PFSK-1 (cell line): Measurements from ENCODE around the gene PRPF18.

ENCODE experiments used
- FOXP2 ChIP-seq: optimal IDR thresholded peaks from 2 replicates; pipeline ENCODE3; 2011; ENCODE audit warnings: borderline replicate concordance, control low read depth, inconsistent platforms; ENCODE audit not compliant: insufficient read depth; ENCODE audit errors: extremely low read length, extremely low read depth
- POLR2AphosphoS5 ChIP-seq: IDR thresholded peaks from 2 replicates; pipeline ENCODE4 v1.6.1; 2012; ENCODE audit warnings: low read depth, mild to moderate bottlenecking, control low read depth, low read length, moderate library complexity
- SIN3A ChIP-seq: IDR thresholded peaks from 2 replicates; pipeline ENCODE4 v1.6.1; 2012; ENCODE audit warnings: mild to moderate bottlenecking, low read length, moderate library complexity, borderline replicate concordance; ENCODE audit not compliant: insufficient read depth
- TAF1 ChIP-seq: IDR thresholded peaks from 2 replicates; pipeline ENCODE4 v1.6.1; 2012; ENCODE audit warnings: low read length, control low read depth, borderline replicate concordance; ENCODE audit not compliant: insufficient read depth
- TF ChIP-seq, protein P1 (sequence below), 2 experiments: IDR thresholded peaks; 2 replicates each; pipeline versions ENCODE4 v1.6.1 to v1.8.0; 2011 to 2012; ENCODE audit warnings: low read depth in 2 of 2, low read length in 2 of 2, control low read depth in 1 of 2, inconsistent platforms in 1 of 2, mild to moderate bottlenecking in 1 of 2, moderate library complexity in 1 of 2; ENCODE audit not compliant: insufficient read depth in 1 of 2

The PRPF18 gene

DNA sequence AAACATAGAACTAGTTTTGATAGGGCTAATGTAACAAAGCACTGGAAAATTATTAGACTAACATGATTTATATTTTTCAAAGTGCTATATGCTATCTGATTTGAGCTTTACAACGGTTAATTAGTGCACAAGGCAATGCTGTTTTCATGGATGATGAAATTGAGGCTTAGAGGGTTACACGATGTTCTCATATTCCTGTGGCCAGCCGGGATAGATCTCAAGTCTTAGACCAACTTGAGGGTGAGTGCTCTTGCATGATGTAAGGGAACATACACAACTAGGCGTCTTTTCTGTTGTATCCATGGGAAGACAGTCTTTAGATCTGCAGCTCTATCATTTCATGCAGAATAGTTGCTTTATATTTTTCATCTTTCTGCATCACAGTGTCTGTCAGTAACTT is 4.1 kb downstream of the PRPF18 start:
- TF ChIP-seq, protein P1, sequence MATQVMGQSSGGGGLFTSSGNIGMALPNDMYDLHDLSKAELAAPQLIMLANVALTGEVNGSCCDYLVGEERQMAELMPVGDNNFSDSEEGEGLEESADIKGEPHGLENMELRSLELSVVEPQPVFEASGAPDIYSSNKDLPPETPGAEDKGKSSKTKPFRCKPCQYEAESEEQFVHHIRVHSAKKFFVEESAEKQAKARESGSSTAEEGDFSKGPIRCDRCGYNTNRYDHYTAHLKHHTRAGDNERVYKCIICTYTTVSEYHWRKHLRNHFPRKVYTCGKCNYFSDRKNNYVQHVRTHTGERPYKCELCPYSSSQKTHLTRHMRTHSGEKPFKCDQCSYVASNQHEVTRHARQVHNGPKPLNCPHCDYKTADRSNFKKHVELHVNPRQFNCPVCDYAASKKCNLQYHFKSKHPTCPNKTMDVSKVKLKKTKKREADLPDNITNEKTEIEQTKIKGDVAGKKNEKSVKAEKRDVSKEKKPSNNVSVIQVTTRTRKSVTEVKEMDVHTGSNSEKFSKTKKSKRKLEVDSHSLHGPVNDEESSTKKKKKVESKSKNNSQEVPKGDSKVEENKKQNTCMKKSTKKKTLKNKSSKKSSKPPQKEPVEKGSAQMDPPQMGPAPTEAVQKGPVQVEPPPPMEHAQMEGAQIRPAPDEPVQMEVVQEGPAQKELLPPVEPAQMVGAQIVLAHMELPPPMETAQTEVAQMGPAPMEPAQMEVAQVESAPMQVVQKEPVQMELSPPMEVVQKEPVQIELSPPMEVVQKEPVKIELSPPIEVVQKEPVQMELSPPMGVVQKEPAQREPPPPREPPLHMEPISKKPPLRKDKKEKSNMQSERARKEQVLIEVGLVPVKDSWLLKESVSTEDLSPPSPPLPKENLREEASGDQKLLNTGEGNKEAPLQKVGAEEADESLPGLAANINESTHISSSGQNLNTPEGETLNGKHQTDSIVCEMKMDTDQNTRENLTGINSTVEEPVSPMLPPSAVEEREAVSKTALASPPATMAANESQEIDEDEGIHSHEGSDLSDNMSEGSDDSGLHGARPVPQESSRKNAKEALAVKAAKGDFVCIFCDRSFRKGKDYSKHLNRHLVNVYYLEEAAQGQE (IDR thresholded peaks at IDR 0.05; ENCODE audit: insufficient read depth in 1 of 2, low read depth in 2 of 2, low read length in 2 of 2) = no peak

DNA sequence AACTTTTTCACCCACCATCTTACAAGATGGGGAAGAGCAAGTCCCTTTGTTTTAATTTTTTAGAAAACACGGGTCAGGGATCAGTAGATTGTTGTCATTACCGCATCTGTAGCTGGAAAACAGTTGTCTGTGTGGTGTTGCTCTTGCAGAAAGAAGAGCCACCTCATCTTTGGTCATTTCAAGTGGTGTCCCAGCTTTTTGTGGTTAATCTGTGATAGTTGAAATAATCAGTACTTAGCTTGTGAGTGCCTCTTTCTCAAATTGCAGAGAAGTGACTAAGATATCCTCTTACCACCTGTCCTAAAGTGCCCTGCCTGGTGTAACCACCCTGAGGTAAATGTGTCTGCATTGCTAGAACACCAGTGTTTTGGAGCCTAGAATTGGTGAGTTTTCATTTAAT is 5.5 kb downstream of the PRPF18 start:
- TF ChIP-seq SIN3A = no peak
- TF ChIP-seq POLR2AphosphoS5 = no peak
- TF ChIP-seq FOXP2 = no peak
- TF ChIP-seq, protein P1 (IDR thresholded peaks at IDR 0.05; ENCODE audit: insufficient read depth in 1 of 2, low read depth in 2 of 2, low read length in 2 of 2) = no peak
- no peak for TF ChIP-seq TAF1

DNA sequence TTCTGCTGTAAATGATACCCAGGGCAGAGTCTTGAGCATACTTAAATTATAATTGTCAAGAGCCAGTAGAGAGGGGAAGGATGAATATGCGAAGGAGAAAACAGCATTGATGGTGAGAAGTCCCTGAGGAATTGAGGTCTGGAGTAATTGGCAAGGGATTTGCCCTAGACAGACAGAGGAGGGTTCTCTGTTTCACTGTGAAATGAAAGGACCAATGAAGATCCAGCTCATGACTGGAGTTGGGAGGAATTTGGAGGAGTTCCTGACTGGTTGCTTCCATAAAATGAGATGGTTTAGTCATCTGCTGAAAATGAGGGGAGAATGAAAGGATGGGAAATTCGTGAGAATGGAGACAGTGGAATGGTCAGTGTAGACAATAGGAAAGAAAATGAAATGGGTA is 6.8 kb downstream of the PRPF18 start:
- no peak for TF ChIP-seq SIN3A
- no peak for TF ChIP-seq POLR2AphosphoS5
- TF ChIP-seq, protein P1 (IDR thresholded peaks at IDR 0.05; ENCODE audit: insufficient read depth in 1 of 2, low read depth in 2 of 2, low read length in 2 of 2) = no peak
- no peak for TF ChIP-seq TAF1
- no peak for TF ChIP-seq FOXP2

DNA sequence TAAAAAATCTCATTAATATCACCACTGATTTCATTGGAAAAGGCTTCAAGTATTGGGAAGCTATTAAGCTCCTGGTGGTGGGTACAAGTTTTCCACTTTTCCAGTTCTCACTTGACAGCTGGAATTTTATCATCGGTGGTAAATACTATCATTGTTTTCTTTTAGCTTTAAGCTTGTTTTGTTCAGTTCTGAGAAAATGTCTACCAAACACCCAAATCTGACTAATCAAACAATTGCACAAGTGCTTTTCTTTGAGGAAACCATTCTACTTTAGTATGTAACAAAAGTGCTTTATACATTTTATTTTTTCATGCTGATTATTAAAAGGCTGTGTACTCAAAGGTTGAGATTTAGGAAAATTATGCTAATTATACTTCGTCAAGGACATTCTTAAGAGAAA is 7.9 kb downstream of the PRPF18 start:
- TF ChIP-seq, protein P1 (IDR thresholded peaks at IDR 0.05; ENCODE audit: insufficient read depth in 1 of 2, low read depth in 2 of 2, low read length in 2 of 2) = no peak
- TF ChIP-seq TAF1 = no peak
- no peak for TF ChIP-seq POLR2AphosphoS5
- TF ChIP-seq SIN3A = no peak

DNA sequence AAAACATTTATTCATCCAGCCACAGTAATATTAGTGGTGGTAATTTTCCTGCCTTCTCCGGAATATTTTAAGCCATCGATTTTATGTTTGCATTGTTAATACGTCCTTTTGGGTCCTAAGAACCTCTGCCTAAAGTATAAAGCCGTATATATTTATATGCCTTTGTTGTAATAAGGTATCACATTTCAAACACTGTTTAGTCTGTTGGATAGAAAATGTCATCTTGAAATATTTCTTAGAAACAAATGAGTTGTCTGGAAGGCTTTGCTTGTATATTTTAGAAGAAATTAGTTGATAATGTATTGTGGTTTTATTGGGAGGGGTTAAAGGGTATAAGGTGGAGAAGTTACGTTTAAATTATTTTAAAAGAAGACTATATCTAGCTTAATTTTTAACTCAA is 11.1 kb downstream of the PRPF18 start:
- TF ChIP-seq SIN3A = no peak
- TF ChIP-seq FOXP2 = no peak
- TF ChIP-seq TAF1 = no peak
- no peak for TF ChIP-seq POLR2AphosphoS5
- TF ChIP-seq, protein P1 (IDR thresholded peaks at IDR 0.05; ENCODE audit: insufficient read depth in 1 of 2, low read depth in 2 of 2, low read length in 2 of 2) = no peak
